ENCODE data around the gene ZNF507.
"Not testable (repeated sequence)": the region's sequence is repeated elsewhere in the genome, so short reads cannot be mapped to it uniquely, and the experiment has no call there.

Gene ZNF507

GRCh38 chr19:32368787-32369186 lies 23.4 kb downstream of the ZNF507 start:
- DNase-seq (ENCODE audit: low spot score): no peak

GRCh38 chr19:32372726-32373517 lies 27.5 kb downstream of the ZNF507 start:
- DNase-seq (ENCODE audit: low spot score): no peak

- DNase-seq (ENCODE audit: low spot score): no peak
Observed at GRCh38 chr19:32373585-32374295, 28.3 kb downstream of the ZNF507 start.

- DNase-seq (ENCODE audit: low spot score): not testable (repeated sequence)
Observed at GRCh38 chr19:32374362-32374761, 29.0 kb downstream of the ZNF507 start.

- not testable (repeated sequence) for DNase-seq (ENCODE audit: low spot score)
Observed at GRCh38 chr19:32377088-32377487, 31.7 kb downstream of the ZNF507 start.

GRCh38 chr19:32380269-32380668 lies 34.9 kb downstream of the ZNF507 start:
- DNase-seq (ENCODE audit: low spot score): no peak

- no peak for DNase-seq (ENCODE audit: low spot score)
Observed at GRCh38 chr19:32387701-32388392, 42.4 kb downstream of the ZNF507 start.

- DNase-seq (ENCODE audit: low spot score): no peak
Observed at GRCh38 chr19:32388393-32388855, 43.0 kb downstream of the ZNF507 start.

- DNase-seq (ENCODE audit: low spot score): no peak
Observed at GRCh38 chr19:32392901-32393300, 47.5 kb downstream of the ZNF507 start.

GRCh38 chr19:32396046-32396652 lies 50.7 kb downstream of the ZNF507 start:
- DNase-seq (ENCODE audit: low spot score): no peak

GRCh38 chr19:32397671-32398101 lies 52.3 kb downstream of the ZNF507 start:
- DNase-seq (ENCODE audit: low spot score): no peak

- DNase-seq (ENCODE audit: low spot score): no peak
Observed at GRCh38 chr19:32401992-32402391, 56.6 kb downstream of the ZNF507 start.

GRCh38 chr19:32403291-32403995 lies 58.0 kb downstream of the ZNF507 start:
- no peak for DNase-seq (ENCODE audit: low spot score)

- DNase-seq (ENCODE audit: low spot score): no peak
Observed at GRCh38 chr19:32404213-32404932, 59.0 kb downstream of the ZNF507 start.

- DNase-seq (ENCODE audit: low spot score): peak; percentile 1
Observed at GRCh38 chr19:32404933-32405430, 59.6 kb downstream of the ZNF507 start.

- peak; percentile 86 for DNase-seq (ENCODE audit: low spot score)
Observed at GRCh38 chr19:32405431-32406160, 60.2 kb downstream of the ZNF507 start, which contains the start of gene DPY19L3. Gene DPY19L3, plus strand, starts transcription at chr19:32405770. Its CDS starts 2,484 bp downstream, at chr19:32408254.

GRCh38 chr19:32406161-32407003 lies 61.0 kb downstream of the ZNF507 start:
- DNase-seq (ENCODE audit: low spot score): no peak

GRCh38 chr19:32407004-32407992 lies 61.9 kb downstream of the ZNF507 start:
- no peak for DNase-seq (ENCODE audit: low spot score)
